Endothelial cell of umbilical vein (primary cell): ENCODE data around the gene REG3G. TPM values are rescaled to one million over a fixed set of nuclear protein-coding genes. Genes with fewer than 3 reads are reported as not detected.

ENCODE experiments used
- BruUV-seq: library from RNA; stranded (reverse); fragments of 400-500 nt; replicated peaks from 2 replicates; lab custom pipeline; 2021; lab: Mats Ljungman, UMichigan
- CTCF ChIA-PET: fragments of 300-600, 350-600 bp; sonication (Branson Sonifier 250); formaldehyde crosslinking; loops from one replicate; lab custom pipeline; 2021; ENCODE audit warnings: antibody characterized with exemption, inconsistent platforms; lab: Charles Lee
- POLR2A ChIA-PET: fragments of 300-600, 350-600 bp; sonication (Branson Sonifier 250); formaldehyde crosslinking; loops from one replicate; lab custom pipeline; 2021; ENCODE audit warnings: antibody characterized with exemption, inconsistent platforms; lab: Charles Lee
- DNase-seq: peaks from one replicate; pipeline ENCODE4 v3.0.0-alpha.2; 2011; ENCODE audit warnings: low read depth, low spot score
- FAIRE-seq: peaks from 2 replicates; lab custom pipeline; 2011; peaks lifted over from hg19 to GRCh38; lab: Jason Lieb, UNC
- H2AFZ ChIP-seq: 2 replicates; pipeline ENCODE4 v1.6.0; 2012; ENCODE audit warnings: low read depth, low read length, control low read depth, inconsistent platforms
- H3K27ac ChIP-seq: 2 replicates; pipeline ENCODE4 v1.5.1; 2011; ENCODE audit warnings: low read depth, mild to moderate bottlenecking, control low read depth, low read length, moderate library complexity; ENCODE audit not compliant: insufficient read depth
- H3K27me3 ChIP-seq, 2 experiments: 2 replicates each; pipeline versions ENCODE4 v1.6.0 to v1.6.1; 2011; ENCODE audit warnings: low read length in 2 of 2, mixed read lengths in 1 of 2; ENCODE audit not compliant: control insufficient read depth in 2 of 2, insufficient read depth in 2 of 2
- H3K36me3 ChIP-seq, 2 experiments: 2 replicates in 1 of 2; 3 replicates in 1 of 2; pipeline ENCODE4 v1.5.1; 2011; ENCODE audit warnings: low read length in 2 of 2, mild to moderate bottlenecking in 1 of 2, moderate library complexity in 1 of 2; ENCODE audit not compliant: control insufficient read depth in 2 of 2, insufficient read depth in 2 of 2; ENCODE audit errors: extremely low read depth in 1 of 2
- H3K4me1 ChIP-seq: 3 replicates; pipeline ENCODE4 v1.5.1; 2011; ENCODE audit warnings: mild to moderate bottlenecking, low read length; ENCODE audit not compliant: control insufficient read depth, insufficient read depth; ENCODE audit errors: extremely low read depth
- H3K4me2 ChIP-seq: 2 replicates; pipeline ENCODE4 v1.6.1; 2011; ENCODE audit warnings: low read length, control low read depth, mixed read lengths; ENCODE audit not compliant: insufficient read depth
- H3K4me3 ChIP-seq, 3 experiments: fragments of 200-600 bp in 1 of 3; sonication (generic), shearing (Covaris generic) in 1 of 3; replicated peaks in 1 of 3; 2 replicates each; pipeline ENCODE4 v1.5.1; 2011 to 2016; ENCODE audit warnings: control low read depth in 3 of 3, low read length in 3 of 3, mild to moderate bottlenecking in 2 of 3, inconsistent platforms in 1 of 3, low read depth in 1 of 3, moderate library complexity in 1 of 3; ENCODE audit not compliant: insufficient read depth in 1 of 3
- H3K79me2 ChIP-seq: 2 replicates; pipeline ENCODE4 v1.6.0; 2012; ENCODE audit warnings: low read length, inconsistent platforms; ENCODE audit not compliant: control insufficient read depth, insufficient read depth
- H3K9ac ChIP-seq: replicated peaks from 2 replicates; pipeline ENCODE3; 2011; ENCODE audit warnings: low read length, control low read depth; ENCODE audit not compliant: insufficient read depth; ENCODE audit errors: extremely low read depth
- H3K9me1 ChIP-seq: replicated peaks from 3 replicates; pipeline ENCODE4 v1.6.0; 2011; ENCODE audit warnings: mild to moderate bottlenecking, low read length; ENCODE audit not compliant: control insufficient read depth, insufficient read depth; ENCODE audit errors: extremely low read depth
- H3K9me3 ChIP-seq: replicated peaks from 2 replicates; pipeline ENCODE4 v1.5.1; 2012; ENCODE audit warnings: low read length, inconsistent platforms; ENCODE audit not compliant: control insufficient read depth, insufficient read depth
- H4K20me1 ChIP-seq: replicated peaks from 2 replicates; pipeline ENCODE3; 2011; ENCODE audit warnings: mild to moderate bottlenecking, low read length; ENCODE audit not compliant: control insufficient read depth, insufficient read depth; ENCODE audit errors: extremely low read depth
- EZH2 ChIP-seq: IDR thresholded peaks from 2 replicates; pipeline ENCODE4 v1.6.1; 2012; ENCODE audit warnings: borderline replicate concordance, low read depth, mild to moderate bottlenecking, moderate library complexity, low read length, inconsistent platforms; ENCODE audit not compliant: severe bottlenecking
- FOS ChIP-seq: IDR thresholded peaks from 2 replicates; pipeline ENCODE4 v1.6.1; 2011; ENCODE audit warnings: mild to moderate bottlenecking, low read length, moderate library complexity, borderline replicate concordance; ENCODE audit not compliant: insufficient read depth
- GATA2 ChIP-seq: IDR thresholded peaks from 2 replicates; pipeline ENCODE4 v1.7.0; 2011; ENCODE audit warnings: low read depth, mild to moderate bottlenecking, moderate library complexity, mixed read lengths, low read length; ENCODE audit not compliant: insufficient read length, insufficient read depth
- JUN ChIP-seq: IDR thresholded peaks from 2 replicates; pipeline ENCODE4 v1.6.1; 2011; ENCODE audit warnings: borderline replicate concordance, low read depth; ENCODE audit not compliant: insufficient read length, insufficient read depth
- MYC ChIP-seq: IDR thresholded peaks from one replicate; pipeline ENCODE4 v1.6.1; 2011; ENCODE audit warnings: mild to moderate bottlenecking, low read depth, low read length
- POLR2A ChIP-seq: IDR thresholded peaks from 2 replicates; pipeline ENCODE4 v1.6.1; 2012; ENCODE audit warnings: low read depth, mild to moderate bottlenecking, control low read depth, low read length
- POLR2AphosphoS5 ChIP-seq: IDR thresholded peaks from 2 replicates; pipeline ENCODE4 v1.6.1; 2012; ENCODE audit warnings: low read depth, mild to moderate bottlenecking, control low read depth, low read length, moderate library complexity; ENCODE audit not compliant: insufficient read depth
- dilution Hi-C: fragments of 300-500 bp; cut with MboI; formaldehyde crosslinking; loops from one replicate; pipeline ENCODE4 v1.15.0; 2019; ENCODE audit warnings: low sequenced_read_pairs; ENCODE audit not compliant: extremely low pct_ligation_motif_present
- intact Hi-C: fragments of 100-400 bp; cut with micrococcal nuclease; formaldehyde crosslinking; loops from one replicate; pipeline ENCODE4 v1.10.0; 2022
- polyA plus RNA-seq, 4 experiments: library from polyadenylated mRNA; depleted of rRNA in 3 of 4; stranded (reverse) in 3 of 4; unstranded in 1 of 4; fragments of >200 nt; gene quantifications; 2 replicates each; pipeline versions ENCODE4 v1.2.1 to v1.2.3, GENCODE V29; 2011 to 2012; ENCODE audit warnings: missing spikeins in 1 of 4
- total RNA-seq: library from RNA; stranded (reverse); gene quantifications from 2 replicates; pipeline ENCODE4 v1.2.3, GENCODE V29; 2021
- TF ChIP-seq, protein P1 (sequence below): IDR thresholded peaks from 2 replicates; pipeline ENCODE4 v1.6.1; 2011; ENCODE audit not compliant: insufficient read depth, insufficient read length
- TF ChIP-seq, protein P2 (sequence below), 2 donors: IDR thresholded peaks; 1 replicate in 1 of 2; 2 replicates in 1 of 2; pipeline ENCODE4 v1.5.1; 2011; ENCODE audit warnings: low read length in 2 of 2, mild to moderate bottlenecking in 2 of 2, moderate library complexity in 2 of 2, control low read depth in 1 of 2, inconsistent platforms in 1 of 2, low read depth in 1 of 2; ENCODE audit not compliant: insufficient read depth in 1 of 2; ENCODE audit errors: extremely low read depth in 1 of 2

REG3G gene
- total and polyA plus RNA-seq, 2 donors (not counting 3 experiments of a cell fraction or from before 2014, with no cell fraction given): not detected

DNA sequence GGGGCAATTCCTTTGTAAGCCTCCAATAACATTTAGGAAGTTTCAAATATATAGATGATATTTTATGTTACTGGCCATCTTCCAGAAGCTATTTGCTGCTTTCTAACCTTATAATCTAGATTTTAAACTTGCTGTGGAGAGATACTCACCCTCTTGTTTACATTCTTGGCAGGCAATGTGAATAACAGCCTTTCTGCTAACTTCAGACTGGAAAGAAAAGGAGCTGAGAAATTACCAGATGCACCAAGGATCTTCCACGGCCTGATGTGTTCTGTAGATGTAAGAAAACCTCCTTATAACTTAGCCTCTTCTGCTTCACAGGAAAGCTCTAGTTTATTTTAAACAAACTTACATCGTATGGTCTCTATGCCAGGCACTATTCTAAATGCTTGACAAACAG lies 45.6 kb downstream of the REG3G start:
- Histone ChIP-seq H3K9me3 (peaks cover 3% of the 10 kb centered on the region), H3K4me3 (no peak overlapping the region), H3K36me3 (no peaks in the 10 kb centered on the region), H3K9me1 (no peaks in the 10 kb centered on the region), H3K4me2 (no peak overlapping the region), H3K4me1 (no peaks in the 10 kb centered on the region), H2AFZ (no peak overlapping the region), H3K27ac (no peak overlapping the region), H4K20me1 (no peaks in the 10 kb centered on the region), H3K27me3 (no peaks in the 10 kb centered on the region), H3K9ac (no peak overlapping the region), H3K79me2 (no peaks in the 10 kb centered on the region)
- dilution Hi-C loops: no loop called here
- FAIRE-seq: no peak
- ChIA-PET POLR2A (no interaction called here), CTCF (no interaction called here)
- no TSS peak for BruUV-seq
- intact Hi-C loops: no loop called here
- no peak for TF ChIP-seq JUN
- no peak for TF ChIP-seq POLR2AphosphoS5
- no peak for TF ChIP-seq GATA2
- no peak for TF ChIP-seq POLR2A
- TF ChIP-seq, protein P1, sequence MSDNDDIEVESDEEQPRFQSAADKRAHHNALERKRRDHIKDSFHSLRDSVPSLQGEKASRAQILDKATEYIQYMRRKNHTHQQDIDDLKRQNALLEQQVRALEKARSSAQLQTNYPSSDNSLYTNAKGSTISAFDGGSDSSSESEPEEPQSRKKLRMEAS: no peak
- TF ChIP-seq FOS: no peak
- TF ChIP-seq MYC: no peak
- no peak for TF ChIP-seq EZH2
- TF ChIP-seq, protein P2, sequence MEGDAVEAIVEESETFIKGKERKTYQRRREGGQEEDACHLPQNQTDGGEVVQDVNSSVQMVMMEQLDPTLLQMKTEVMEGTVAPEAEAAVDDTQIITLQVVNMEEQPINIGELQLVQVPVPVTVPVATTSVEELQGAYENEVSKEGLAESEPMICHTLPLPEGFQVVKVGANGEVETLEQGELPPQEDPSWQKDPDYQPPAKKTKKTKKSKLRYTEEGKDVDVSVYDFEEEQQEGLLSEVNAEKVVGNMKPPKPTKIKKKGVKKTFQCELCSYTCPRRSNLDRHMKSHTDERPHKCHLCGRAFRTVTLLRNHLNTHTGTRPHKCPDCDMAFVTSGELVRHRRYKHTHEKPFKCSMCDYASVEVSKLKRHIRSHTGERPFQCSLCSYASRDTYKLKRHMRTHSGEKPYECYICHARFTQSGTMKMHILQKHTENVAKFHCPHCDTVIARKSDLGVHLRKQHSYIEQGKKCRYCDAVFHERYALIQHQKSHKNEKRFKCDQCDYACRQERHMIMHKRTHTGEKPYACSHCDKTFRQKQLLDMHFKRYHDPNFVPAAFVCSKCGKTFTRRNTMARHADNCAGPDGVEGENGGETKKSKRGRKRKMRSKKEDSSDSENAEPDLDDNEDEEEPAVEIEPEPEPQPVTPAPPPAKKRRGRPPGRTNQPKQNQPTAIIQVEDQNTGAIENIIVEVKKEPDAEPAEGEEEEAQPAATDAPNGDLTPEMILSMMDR (IDR thresholded peaks at IDR 0.05; ENCODE audit: extremely low read depth in 1 of 2, insufficient read depth in 1 of 2, low read depth in 1 of 2, low read length in 2 of 2): no peak
- DNase-seq: no peak

Other genes starting within 250 kb of the REG3G start
- gene REG1B, start 62.3 kb downstream of the REG3G start, total RNA-seq: not detected in 2 replicates
- not detected in 2 replicates for gene REG1B, start 62.3 kb downstream of the REG3G start, polyA plus RNA-seq
- gene REG1A, start 94.8 kb downstream of the REG3G start, total RNA-seq: not detected in 2 replicates
- not detected in 2 replicates for gene REG1A, start 94.8 kb downstream of the REG3G start, polyA plus RNA-seq
- not detected in 2 replicates for gene REG3A, start 134.1 kb downstream of the REG3G start, total RNA-seq
- gene REG3A, start 134.1 kb downstream of the REG3G start, polyA plus RNA-seq: not detected in 2 replicates